Raji (cell line): Measurements from ENCODE around the gene TMEM198.

Experiments
- POLR2A ChIP-seq: IDR thresholded peaks from 2 replicates; pipeline ENCODE4 v1.6.1; 2011; ENCODE audit warnings: low read depth, low read length, control low read depth; ENCODE audit not compliant: insufficient read depth

TMEM198 gene

GRCh38 chr2:219557791-219558785 is 14.3 kb downstream of the TMEM198 start:
- no peak for TF ChIP-seq POLR2A

- TF ChIP-seq POLR2A: no peak
Observed at GRCh38 chr2:219559156-219559915, 15.5 kb downstream of the TMEM198 start.

GRCh38 chr2:219560037-219560892 is 16.4 kb downstream of the TMEM198 start:
- no peak for TF ChIP-seq POLR2A

- TF ChIP-seq POLR2A: no peak
Observed at GRCh38 chr2:219560893-219561178, 17.0 kb downstream of the TMEM198 start.

GRCh38 chr2:219561179-219562048 is 17.6 kb downstream of the TMEM198 start:
- TF ChIP-seq POLR2A: no peak

GRCh38 chr2:219562049-219563020 is 18.5 kb downstream of the TMEM198 start:
- TF ChIP-seq POLR2A: no peak

GRCh38 chr2:219563271-219563928 is 19.6 kb downstream of the TMEM198 start:
- TF ChIP-seq POLR2A: no peak

GRCh38 chr2:219565130-219566080 is 21.6 kb downstream of the TMEM198 start:
- TF ChIP-seq POLR2A: no peak

GRCh38 chr2:219566640-219567039 is 22.8 kb downstream of the TMEM198 start:
- TF ChIP-seq POLR2A: no peak

GRCh38 chr2:219567131-219567530 is 23.3 kb downstream of the TMEM198 start:
- no peak for TF ChIP-seq POLR2A

GRCh38 chr2:219567791-219568361 is 24.0 kb downstream of the TMEM198 start:
- no peak for TF ChIP-seq POLR2A
